ENCODE results near the gene ERC2. TPM values are rescaled to one million over a fixed set of nuclear protein-coding genes. Genes with fewer than 3 reads are reported as not detected.

The ERC2 gene
- total and polyA plus RNA-seq, 2 donors (not counting 3 experiments of a cell fraction or from before 2014, with no cell fraction given): 5.6 to 15.5 TPM

DNA sequence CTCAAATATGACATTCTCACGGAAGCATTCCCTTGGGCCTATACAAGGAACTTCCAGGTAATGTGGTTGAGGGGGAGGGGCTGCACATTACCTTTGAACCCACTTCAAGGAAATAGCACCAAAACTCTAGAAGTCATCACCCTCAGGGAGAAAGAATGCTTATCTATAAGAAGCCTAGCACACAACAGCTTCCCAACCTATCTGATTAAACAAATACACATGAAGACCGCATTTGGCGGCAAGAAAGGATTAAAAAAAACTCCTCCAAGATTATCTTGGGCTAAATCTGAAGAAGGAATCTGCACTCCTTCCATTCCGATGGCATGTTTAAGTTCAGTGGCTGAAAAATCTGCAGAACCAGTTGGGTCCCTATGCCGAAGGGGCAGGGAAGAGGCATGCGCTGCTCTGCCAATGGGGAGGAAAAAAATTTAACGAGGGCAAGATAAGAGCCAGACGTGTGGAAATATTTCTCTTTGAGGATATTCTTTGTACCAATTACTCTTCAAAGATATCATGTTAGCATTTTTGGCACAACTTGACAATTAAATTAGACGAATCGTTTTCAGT, 899.2 kb downstream of the ERC2 start:
- intact Hi-C loops (cut with micrococcal nuclease) (no loop called here), dilution Hi-C loops (cut with MboI; ENCODE audit: extremely low pct_ligation_motif_present, low sequenced_read_pairs) (no loop called here)

DNA sequence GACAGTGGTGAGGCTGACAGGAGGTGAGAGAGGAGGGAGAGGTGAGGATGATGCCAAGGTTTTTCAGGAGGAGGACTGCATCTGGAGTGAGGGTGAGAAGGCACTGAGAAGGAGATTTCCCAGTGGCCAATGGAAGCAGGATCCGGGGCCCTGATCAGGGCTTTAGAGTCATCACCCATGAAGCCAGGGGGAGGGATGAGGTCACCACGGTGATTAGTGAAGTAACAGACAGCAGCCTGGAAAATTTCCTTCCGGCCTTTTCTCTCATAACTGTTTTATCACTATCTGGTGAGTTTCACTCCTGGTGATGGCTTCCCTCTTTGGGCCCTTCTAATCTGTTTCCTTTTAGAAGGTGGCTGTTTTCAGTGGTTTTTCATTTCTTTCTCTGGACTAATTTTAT, 900.7 kb downstream of the ERC2 start:
- Histone ChIP-seq H3K4me1 (ENCODE audit: control insufficient read depth, extremely low read depth, insufficient read depth, low read length) (no peaks in the 10 kb centered on the region), H3K9me3 (replicated peaks; ENCODE audit: control insufficient read depth, insufficient read depth, low read length) (no peaks in the 10 kb centered on the region), H3K9me1 (replicated peaks; ENCODE audit: control insufficient read depth, extremely low read depth, insufficient read depth, low read length) (no peaks in the 10 kb centered on the region), H3K4me2 (ENCODE audit: insufficient read depth, low read length) (no peak overlapping the region), H2AFZ (ENCODE audit: low read depth, low read length) (no peak overlapping the region), H3K27ac (ENCODE audit: insufficient read depth, low read depth, low read length) (no peak overlapping the region), H3K9ac (replicated peaks; ENCODE audit: extremely low read depth, insufficient read depth, low read length) (no peak overlapping the region), H3K27me3 (ENCODE audit: control insufficient read depth in 2 of 2, insufficient read depth in 2 of 2, low read length in 2 of 2) (no peaks in the 10 kb centered on the region), H4K20me1 (replicated peaks; ENCODE audit: control insufficient read depth, extremely low read depth, insufficient read depth, low read length) (no peaks in the 10 kb centered on the region), H3K36me3 (ENCODE audit: control insufficient read depth in 2 of 2, extremely low read depth in 1 of 2, insufficient read depth in 2 of 2, low read length in 2 of 2) (no peaks in the 10 kb centered on the region), H3K4me3 (replicated peaks in 1 of 3; ENCODE audit: insufficient read depth in 1 of 3, low read depth in 1 of 3, low read length in 3 of 3) (no peak overlapping the region), H3K79me2 (ENCODE audit: control insufficient read depth, insufficient read depth, low read length) (no peaks in the 10 kb centered on the region)
- POLR2A ChIA-PET: no interaction called here
- CTCF ChIA-PET: no interaction called here
- TF ChIP-seq, protein P1, sequence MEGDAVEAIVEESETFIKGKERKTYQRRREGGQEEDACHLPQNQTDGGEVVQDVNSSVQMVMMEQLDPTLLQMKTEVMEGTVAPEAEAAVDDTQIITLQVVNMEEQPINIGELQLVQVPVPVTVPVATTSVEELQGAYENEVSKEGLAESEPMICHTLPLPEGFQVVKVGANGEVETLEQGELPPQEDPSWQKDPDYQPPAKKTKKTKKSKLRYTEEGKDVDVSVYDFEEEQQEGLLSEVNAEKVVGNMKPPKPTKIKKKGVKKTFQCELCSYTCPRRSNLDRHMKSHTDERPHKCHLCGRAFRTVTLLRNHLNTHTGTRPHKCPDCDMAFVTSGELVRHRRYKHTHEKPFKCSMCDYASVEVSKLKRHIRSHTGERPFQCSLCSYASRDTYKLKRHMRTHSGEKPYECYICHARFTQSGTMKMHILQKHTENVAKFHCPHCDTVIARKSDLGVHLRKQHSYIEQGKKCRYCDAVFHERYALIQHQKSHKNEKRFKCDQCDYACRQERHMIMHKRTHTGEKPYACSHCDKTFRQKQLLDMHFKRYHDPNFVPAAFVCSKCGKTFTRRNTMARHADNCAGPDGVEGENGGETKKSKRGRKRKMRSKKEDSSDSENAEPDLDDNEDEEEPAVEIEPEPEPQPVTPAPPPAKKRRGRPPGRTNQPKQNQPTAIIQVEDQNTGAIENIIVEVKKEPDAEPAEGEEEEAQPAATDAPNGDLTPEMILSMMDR (IDR thresholded peaks at IDR 0.05; ENCODE audit: extremely low read depth in 1 of 2, insufficient read depth in 1 of 2, low read depth in 1 of 2, low read length in 2 of 2): no peak
- TF ChIP-seq POLR2A (IDR thresholded peaks at IDR 0.05; ENCODE audit: low read depth, low read length) (no peak), FOS (IDR thresholded peaks at IDR 0.05; ENCODE audit: borderline replicate concordance, insufficient read depth, low read length) (no peak), JUN (IDR thresholded peaks at IDR 0.05; ENCODE audit: borderline replicate concordance, insufficient read depth, insufficient read length, low read depth) (no peak), GATA2 (IDR thresholded peaks at IDR 0.05; ENCODE audit: insufficient read depth, insufficient read length, low read depth, low read length) (no peak), POLR2AphosphoS5 (IDR thresholded peaks at IDR 0.05; ENCODE audit: insufficient read depth, low read depth, low read length) (no peak), MYC (IDR thresholded peaks at IDR 0.05; ENCODE audit: low read depth, low read length) (no peak), EZH2 (IDR thresholded peaks at IDR 0.05; ENCODE audit: borderline replicate concordance, low read depth, low read length, severe bottlenecking) (no peak)
- TF ChIP-seq, protein P2, sequence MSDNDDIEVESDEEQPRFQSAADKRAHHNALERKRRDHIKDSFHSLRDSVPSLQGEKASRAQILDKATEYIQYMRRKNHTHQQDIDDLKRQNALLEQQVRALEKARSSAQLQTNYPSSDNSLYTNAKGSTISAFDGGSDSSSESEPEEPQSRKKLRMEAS (IDR thresholded peaks at IDR 0.05; ENCODE audit: insufficient read depth, insufficient read length): no peak
- dilution Hi-C loops (cut with MboI; ENCODE audit: extremely low pct_ligation_motif_present, low sequenced_read_pairs): no loop called here
- no TSS peak for BruUV-seq (replicated peaks)
- intact Hi-C loops (cut with micrococcal nuclease): no loop called here
- FAIRE-seq: no peak
- DNase-seq (ENCODE audit: low read depth, low spot score): no peak

More for the DNA sequence above, 899.2 kb downstream of the ERC2 start:
- H3K9me3 ChIP-seq (replicated peaks; ENCODE audit: control insufficient read depth, insufficient read depth, low read length): no peaks in the 10 kb centered on the region
- BruUV-seq (replicated peaks): no TSS peak
- no peaks in the 10 kb centered on the region for H3K79me2 ChIP-seq (ENCODE audit: control insufficient read depth, insufficient read depth, low read length)
- no peak overlapping the region for H2AFZ ChIP-seq (ENCODE audit: low read depth, low read length)
- H3K4me3 ChIP-seq (replicated peaks in 1 of 3; ENCODE audit: insufficient read depth in 1 of 3, low read depth in 1 of 3, low read length in 3 of 3): no peak overlapping the region
- H3K36me3 ChIP-seq (ENCODE audit: control insufficient read depth in 2 of 2, extremely low read depth in 1 of 2, insufficient read depth in 2 of 2, low read length in 2 of 2): no peaks in the 10 kb centered on the region
- no peaks in the 10 kb centered on the region for H3K9me1 ChIP-seq (replicated peaks; ENCODE audit: control insufficient read depth, extremely low read depth, insufficient read depth, low read length)
- FAIRE-seq (no peak), DNase-seq (ENCODE audit: low read depth, low spot score) (no peak)
- H3K27ac ChIP-seq (ENCODE audit: insufficient read depth, low read depth, low read length): no peak overlapping the region
- no peak overlapping the region for H3K4me2 ChIP-seq (ENCODE audit: insufficient read depth, low read length)
- no peak overlapping the region for H3K9ac ChIP-seq (replicated peaks; ENCODE audit: extremely low read depth, insufficient read depth, low read length)
- TF ChIP-seq EZH2 (IDR thresholded peaks at IDR 0.05; ENCODE audit: borderline replicate concordance, low read depth, low read length, severe bottlenecking): no peak
- TF ChIP-seq, protein P1 (IDR thresholded peaks at IDR 0.05; ENCODE audit: extremely low read depth in 1 of 2, insufficient read depth in 1 of 2, low read depth in 1 of 2, low read length in 2 of 2): no peak
- CTCF ChIA-PET: no interaction called here
- no peaks in the 10 kb centered on the region for H4K20me1 ChIP-seq (replicated peaks; ENCODE audit: control insufficient read depth, extremely low read depth, insufficient read depth, low read length)
- POLR2A ChIA-PET: no interaction called here
- no peaks in the 10 kb centered on the region for H3K27me3 ChIP-seq (ENCODE audit: control insufficient read depth in 2 of 2, insufficient read depth in 2 of 2, low read length in 2 of 2)
- no peaks in the 10 kb centered on the region for H3K4me1 ChIP-seq (ENCODE audit: control insufficient read depth, extremely low read depth, insufficient read depth, low read length)
